Sigmoid colon (tissue), 7 donors: Measurements from ENCODE around the gene GTF3C5. TPM values are rescaled to one million over a fixed set of nuclear protein-coding genes. Genes with fewer than 3 reads are reported as not detected.

Source experiments
- DNase-seq: peaks from one replicate; pipeline ENCODE4 v3.0.0-alpha.2; 2019
- H3K27ac ChIP-seq, 4 donors: fragments of 200-600 bp; sonication (generic); one replicate each; pipeline ENCODE4 v1.5.1; 2016 to 2019; ENCODE audit warnings: mild to moderate bottlenecking in 1 of 4
- H3K27me3 ChIP-seq, 3 donors: fragments of 200-600 bp; sonication (generic); one replicate each; pipeline ENCODE4 v1.5.1; 2019; ENCODE audit warnings: mild to moderate bottlenecking in 1 of 3
- H3K36me3 ChIP-seq, 4 donors: fragments of 200-600 bp; sonication (generic); one replicate each; pipeline ENCODE4 v1.5.1; 2016 to 2019
- H3K4me1 ChIP-seq, 4 donors: fragments of 200-600 bp; sonication (generic); one replicate each; pipeline ENCODE4 v1.5.1; 2017 to 2019
- H3K4me3 ChIP-seq, 4 donors: fragments of 200-600 bp; sonication (generic); one replicate each; pipeline ENCODE4 v1.5.1; 2017 to 2019; ENCODE audit warnings: mild to moderate bottlenecking in 2 of 4, moderate library complexity in 1 of 4
- H3K9me3 ChIP-seq, 4 donors: fragments of 200-600 bp in 3 of 4; sonication (generic) in 3 of 4; one replicate each; pipeline versions ENCODE4 v1.5.1 to v1.6.1; 2013 to 2019
- EP300 ChIP-seq, 4 donors: sonication (generic); formaldehyde crosslinking; IDR thresholded peaks; one replicate each; pipeline ENCODE4 v1.6.1; 2017; ENCODE audit warnings: antibody characterized with exemption in 4 of 4
- POLR2A ChIP-seq, 2 donors: fragments of 450-650 bp; IDR thresholded peaks; one replicate each; pipeline ENCODE4 v1.6.1; 2016; ENCODE audit warnings: antibody characterized with exemption in 2 of 2, mild to moderate bottlenecking in 2 of 2, moderate library complexity in 2 of 2
- POLR2AphosphoS5 ChIP-seq, 4 donors: sonication (generic); formaldehyde crosslinking; IDR thresholded peaks; one replicate each; pipeline ENCODE4 v1.6.1; 2017; ENCODE audit warnings: antibody characterized with exemption in 4 of 4
- WGBS, 2 donors: extraction: QIAGEN DNeasy Blood & Tissue Kit; methylation state at CpG; one replicate each; pipeline ENCODE4 v1.1.7; 2013; 5-methylcytosine and 5-hydroxymethylcytosine counted together
- intact Hi-C: fragments of 100-400 bp; cut with DNase I; formaldehyde crosslinking; loops from one replicate; pipeline ENCODE4 v1.15.1; 2023
- polyA plus RNA-seq, 3 donors: library from polyadenylated mRNA; stranded (reverse); fragments of 200-250 nt; gene quantifications; one replicate each; pipeline ENCODE4 v1.2.3, GENCODE V29; 2013
- total RNA-seq, 4 donors: library from RNA; depleted of rRNA; stranded (reverse); fragments of >200 nt; gene quantifications; one replicate each; pipeline ENCODE4 v1.1.0, GENCODE V29; 2016
- TF ChIP-seq, protein P1 (sequence below), 4 experiments: fragments of 450-650 bp in 3 of 4; fragments of 200-600 bp in 1 of 4; IDR thresholded peaks; one replicate each; pipeline ENCODE4 v1.5.1; 2016 to 2019; ENCODE audit warnings: antibody characterized with exemption in 4 of 4, mild to moderate bottlenecking in 3 of 4, moderate library complexity in 2 of 4
- donor health status: healthy with polysubstance abuse.
- donor health status: Bipolar disorder and iron deficiency.
- donor health status: healthy.

The GTF3C5 gene
- total and polyA plus RNA-seq, 7 donors: 25.8 to 52.7 (median 47.1) TPM

DNA sequence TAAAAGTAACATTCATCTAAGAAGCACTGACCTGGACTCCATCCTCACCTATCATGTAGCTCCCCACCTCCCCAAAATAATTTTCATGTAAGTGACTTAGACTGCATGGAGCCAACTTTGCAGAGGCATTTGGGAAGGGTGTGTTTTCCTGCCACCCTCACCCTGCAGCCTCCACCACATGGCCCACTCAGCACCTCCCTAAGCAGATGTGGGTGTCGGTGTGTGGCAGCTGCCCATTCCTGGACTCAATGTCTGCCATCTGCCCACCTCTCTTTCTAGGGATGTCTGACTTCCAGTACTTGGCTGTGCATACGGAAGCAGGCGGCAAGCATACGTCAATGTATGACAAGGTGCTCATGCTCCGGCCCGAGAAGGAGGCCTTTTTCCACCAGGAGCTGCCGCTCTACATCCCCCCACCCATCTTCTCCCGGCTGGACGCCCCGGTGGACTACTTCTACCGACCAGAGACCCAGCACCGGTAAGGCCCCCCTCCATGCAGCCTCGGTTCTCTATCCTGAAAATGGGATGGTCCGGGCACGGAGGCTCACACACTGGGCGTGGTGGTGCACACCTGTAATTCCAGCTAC lies 12.7 kb downstream of the GTF3C5 start:
- Histone ChIP-seq H3K9me3 (no peaks in the 10 kb centered on the region), H3K27ac (no peak overlapping the region), H3K4me3 (no peak overlapping the region), H3K4me1 (no peaks in the 10 kb centered on the region), H3K27me3 (no peaks in the 10 kb centered on the region), H3K36me3 (peaks cover 11 to 69% (median 56%) of the 10 kb centered on the region in 4 donors)
- TF ChIP-seq POLR2A (IDR thresholded peaks at IDR 0.05) (no peak), POLR2AphosphoS5 (IDR thresholded peaks at IDR 0.05) (no peak), EP300 (IDR thresholded peaks at IDR 0.05) (no peak)
- TF ChIP-seq, protein P1, sequence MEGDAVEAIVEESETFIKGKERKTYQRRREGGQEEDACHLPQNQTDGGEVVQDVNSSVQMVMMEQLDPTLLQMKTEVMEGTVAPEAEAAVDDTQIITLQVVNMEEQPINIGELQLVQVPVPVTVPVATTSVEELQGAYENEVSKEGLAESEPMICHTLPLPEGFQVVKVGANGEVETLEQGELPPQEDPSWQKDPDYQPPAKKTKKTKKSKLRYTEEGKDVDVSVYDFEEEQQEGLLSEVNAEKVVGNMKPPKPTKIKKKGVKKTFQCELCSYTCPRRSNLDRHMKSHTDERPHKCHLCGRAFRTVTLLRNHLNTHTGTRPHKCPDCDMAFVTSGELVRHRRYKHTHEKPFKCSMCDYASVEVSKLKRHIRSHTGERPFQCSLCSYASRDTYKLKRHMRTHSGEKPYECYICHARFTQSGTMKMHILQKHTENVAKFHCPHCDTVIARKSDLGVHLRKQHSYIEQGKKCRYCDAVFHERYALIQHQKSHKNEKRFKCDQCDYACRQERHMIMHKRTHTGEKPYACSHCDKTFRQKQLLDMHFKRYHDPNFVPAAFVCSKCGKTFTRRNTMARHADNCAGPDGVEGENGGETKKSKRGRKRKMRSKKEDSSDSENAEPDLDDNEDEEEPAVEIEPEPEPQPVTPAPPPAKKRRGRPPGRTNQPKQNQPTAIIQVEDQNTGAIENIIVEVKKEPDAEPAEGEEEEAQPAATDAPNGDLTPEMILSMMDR (IDR thresholded peaks at IDR 0.05): no peak
- intact Hi-C loops: no loop called here
- 96 to 97% methylated on average over 16 of the region's 16 CpGs for WGBS, 2 donors
- no peak for DNase-seq

DNA sequence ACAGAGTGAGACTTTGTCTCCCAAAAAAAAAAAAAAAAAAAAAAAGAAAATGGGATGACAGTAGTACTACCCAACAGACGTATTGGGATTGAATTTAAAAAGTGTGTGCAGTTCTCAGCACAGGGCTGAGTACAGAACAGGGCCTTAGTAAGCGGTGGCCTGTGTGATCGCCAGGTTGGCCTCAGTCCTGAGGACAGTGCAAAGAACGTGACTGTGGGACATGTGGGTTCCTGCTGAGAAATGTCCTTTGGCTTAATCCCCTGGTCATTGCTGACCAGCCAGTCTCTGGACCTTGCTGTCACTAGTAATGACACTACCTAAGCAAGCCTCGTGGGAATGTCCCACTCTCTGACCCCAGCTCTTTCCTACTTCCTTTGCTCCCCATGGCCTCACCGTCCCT lies 13.3 kb downstream of the GTF3C5 start:
- no peak overlapping the region for H3K27ac ChIP-seq
- peaks cover 11 to 74% (median 59%) of the 10 kb centered on the region in 4 donors for H3K36me3 ChIP-seq
- DNase-seq: no peak
- 94% methylated on average over 6 of the region's 6 CpGs for WGBS, 2 donors
- H3K27me3 ChIP-seq: no peaks in the 10 kb centered on the region
- H3K4me1 ChIP-seq: no peaks in the 10 kb centered on the region
- intact Hi-C loops: no loop called here
- TF ChIP-seq, protein P1 (IDR thresholded peaks at IDR 0.05): no peak
- TF ChIP-seq EP300 (IDR thresholded peaks at IDR 0.05): no peak
- no peak for TF ChIP-seq POLR2AphosphoS5 (IDR thresholded peaks at IDR 0.05)
- TF ChIP-seq POLR2A (IDR thresholded peaks at IDR 0.05): no peak
- no peak overlapping the region for H3K4me3 ChIP-seq
- H3K9me3 ChIP-seq: no peaks in the 10 kb centered on the region

DNA sequence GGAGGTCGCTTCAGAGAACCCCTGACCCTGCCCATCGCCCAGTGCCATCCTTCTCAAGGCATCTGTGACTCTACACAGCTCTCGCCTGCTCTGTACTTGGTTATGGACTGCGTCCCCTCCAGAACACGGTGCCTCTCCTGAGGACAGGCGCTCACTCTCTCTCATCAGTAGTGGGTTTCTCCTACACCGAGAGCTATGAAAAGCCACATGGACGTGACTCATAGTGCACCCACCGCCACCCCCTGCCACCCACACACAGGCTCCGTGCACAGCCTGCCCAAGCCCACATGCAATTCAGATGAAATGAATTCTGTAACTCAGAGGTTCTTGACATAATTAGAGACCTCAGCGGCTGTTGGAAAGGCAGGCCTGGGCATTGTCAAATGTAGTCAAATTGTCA lies 13.9 kb downstream of the GTF3C5 start:
- H3K27me3 ChIP-seq: no peaks in the 10 kb centered on the region
- WGBS, 2 donors: 90 to 96% methylated on average over 11 of the region's 11 CpGs
- H3K4me1 ChIP-seq: no peaks in the 10 kb centered on the region
- peaks cover 11 to 80% (median 59%) of the 10 kb centered on the region in 4 donors for H3K36me3 ChIP-seq
- H3K9me3 ChIP-seq: no peaks in the 10 kb centered on the region
- no peak for TF ChIP-seq EP300 (IDR thresholded peaks at IDR 0.05)
- TF ChIP-seq, protein P1 (IDR thresholded peaks at IDR 0.05): no peak
- no peak for TF ChIP-seq POLR2A (IDR thresholded peaks at IDR 0.05)
- TF ChIP-seq POLR2AphosphoS5 (IDR thresholded peaks at IDR 0.05): no peak
- intact Hi-C loops: no loop called here
- no peak overlapping the region for H3K4me3 ChIP-seq
- H3K27ac ChIP-seq: no peak overlapping the region
- no peak for DNase-seq

DNA sequence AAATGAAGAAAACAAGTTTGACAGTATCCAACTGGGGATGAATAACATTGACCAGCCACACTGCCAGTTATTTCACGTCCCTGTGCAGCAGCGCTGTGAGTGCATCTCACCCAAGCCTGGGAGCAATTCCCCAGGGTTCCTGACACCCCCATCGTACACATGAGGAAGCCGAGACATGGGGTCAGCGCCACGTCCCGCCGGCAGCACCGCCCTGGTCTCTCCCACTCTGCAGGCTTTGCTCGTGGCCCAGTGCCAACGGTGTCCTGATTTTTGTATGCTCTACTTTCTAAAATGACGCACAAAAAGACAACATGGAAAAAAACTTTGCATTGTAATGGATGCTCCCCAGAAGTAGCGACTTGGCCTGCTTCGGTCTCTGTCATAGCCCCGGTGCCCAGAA lies 14.3 kb downstream of the GTF3C5 start:
- TF ChIP-seq POLR2AphosphoS5 (IDR thresholded peaks at IDR 0.05) (no peak), EP300 (IDR thresholded peaks at IDR 0.05) (no peak), POLR2A (IDR thresholded peaks at IDR 0.05) (no peak)
- TF ChIP-seq, protein P1 (IDR thresholded peaks at IDR 0.05): no peak
- Histone ChIP-seq H3K4me1 (no peaks in the 10 kb centered on the region), H3K27ac (no peak overlapping the region), H3K4me3 (no peak overlapping the region), H3K9me3 (no peaks in the 10 kb centered on the region), H3K36me3 (peaks cover 11 to 84% (median 59%) of the 10 kb centered on the region in 4 donors), H3K27me3 (no peaks in the 10 kb centered on the region)
- 95 to 96% methylated on average over 15 of the region's 15 CpGs for WGBS, 2 donors
- intact Hi-C loops: no loop called here
- DNase-seq: no peak
